Measurements from ENCODE around the gene LHFPL2.

DNA sequence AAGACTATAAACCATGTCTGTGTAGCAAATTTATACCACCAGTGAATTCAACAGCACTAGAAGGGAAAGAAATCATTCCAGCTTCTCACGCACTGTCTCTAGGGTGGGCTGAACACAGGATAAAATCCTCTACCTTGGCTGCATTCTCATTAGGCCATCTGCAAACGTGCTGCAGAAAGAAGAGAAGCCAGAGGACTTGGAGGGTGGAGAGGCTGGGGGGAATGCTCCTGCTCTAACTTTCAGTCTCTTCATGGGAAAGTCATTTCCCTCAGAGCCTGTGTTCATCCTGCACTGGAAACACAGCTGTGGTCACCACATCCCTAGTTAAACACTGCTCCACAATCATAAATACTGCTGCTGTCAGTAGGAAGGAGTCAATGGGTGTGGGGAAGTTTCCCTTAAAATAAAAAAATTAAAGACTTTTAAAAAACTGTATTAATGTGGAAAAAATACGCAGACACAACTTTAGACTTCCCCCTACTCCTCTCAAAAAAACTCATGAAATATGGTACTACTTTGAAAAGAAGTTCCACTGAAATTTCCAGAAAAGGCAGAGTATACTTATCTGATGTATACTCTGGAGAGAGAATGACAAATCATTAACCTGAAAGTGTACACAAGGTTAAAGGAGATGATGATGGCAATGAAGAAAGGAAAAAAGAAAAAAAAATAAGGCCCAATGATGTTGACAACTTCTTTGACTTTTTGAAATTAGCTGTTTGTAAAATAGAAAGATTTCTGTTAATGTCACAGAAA is 46.8 kb downstream of the LHFPL2 start:
- TF ChIP-seq, protein P1, sequence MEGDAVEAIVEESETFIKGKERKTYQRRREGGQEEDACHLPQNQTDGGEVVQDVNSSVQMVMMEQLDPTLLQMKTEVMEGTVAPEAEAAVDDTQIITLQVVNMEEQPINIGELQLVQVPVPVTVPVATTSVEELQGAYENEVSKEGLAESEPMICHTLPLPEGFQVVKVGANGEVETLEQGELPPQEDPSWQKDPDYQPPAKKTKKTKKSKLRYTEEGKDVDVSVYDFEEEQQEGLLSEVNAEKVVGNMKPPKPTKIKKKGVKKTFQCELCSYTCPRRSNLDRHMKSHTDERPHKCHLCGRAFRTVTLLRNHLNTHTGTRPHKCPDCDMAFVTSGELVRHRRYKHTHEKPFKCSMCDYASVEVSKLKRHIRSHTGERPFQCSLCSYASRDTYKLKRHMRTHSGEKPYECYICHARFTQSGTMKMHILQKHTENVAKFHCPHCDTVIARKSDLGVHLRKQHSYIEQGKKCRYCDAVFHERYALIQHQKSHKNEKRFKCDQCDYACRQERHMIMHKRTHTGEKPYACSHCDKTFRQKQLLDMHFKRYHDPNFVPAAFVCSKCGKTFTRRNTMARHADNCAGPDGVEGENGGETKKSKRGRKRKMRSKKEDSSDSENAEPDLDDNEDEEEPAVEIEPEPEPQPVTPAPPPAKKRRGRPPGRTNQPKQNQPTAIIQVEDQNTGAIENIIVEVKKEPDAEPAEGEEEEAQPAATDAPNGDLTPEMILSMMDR (IDR thresholded peaks at IDR 0.05), result no peak
- TF ChIP-seq POLR2A (IDR thresholded peaks at IDR 0.05), result no peak

Data from prostate gland (tissue), 2 donors.